Measurements from ENCODE around the gene CRYBG1. TPM values are rescaled to one million over a fixed set of nuclear protein-coding genes. Genes with fewer than 3 reads are reported as not detected.

Gene CRYBG1
- polyA plus RNA-seq, 1 experiment = 1.9 TPM

GRCh38 chr6:106372838-106373501 is 12.5 kb downstream of the CRYBG1 start:
- Histone ChIP-seq H3K27me3 (ENCODE audit: control insufficient read depth, insufficient read depth, low read length) (peaks cover 5% of the 10 kb centered on the region), H3K4me3 (ENCODE audit: low read depth, low read length) (no peak overlapping the region), H3K27ac (ENCODE audit: low read depth, low read length) (no peak overlapping the region), H3K9me3 (ENCODE audit: control insufficient read depth, insufficient read depth, low read length) (no peaks in the 10 kb centered on the region)
- DNase-seq (ENCODE audit: low read depth, low spot score) = no peak
- no peak for TF ChIP-seq CTCF (IDR thresholded peaks at IDR 0.05; ENCODE audit: low read depth, low read length)
- POLR2A ChIA-PET = no interaction called here
- CTCF ChIA-PET = interaction anchor here (0.6 to 1.7 kb wide), 2 partner anchors 12 to 33 kb away, joined by 3 read pairs; no protein-coding TSS in a partner anchor

- TF ChIP-seq CTCF (IDR thresholded peaks at IDR 0.05; ENCODE audit: low read depth, low read length) = no peak
- no peak overlapping the region for H3K4me3 ChIP-seq (ENCODE audit: low read depth, low read length)
- CTCF ChIA-PET = interaction anchor here (0.6 to 1.7 kb wide), 3 partner anchors 13 to 1539 kb away, joined by 3 read pairs; no protein-coding TSS in a partner anchor
- POLR2A ChIA-PET = no interaction called here
- H3K27ac ChIP-seq (ENCODE audit: low read depth, low read length) = no peak overlapping the region
- no peak for DNase-seq (ENCODE audit: low read depth, low spot score)
- H3K9me3 ChIP-seq (ENCODE audit: control insufficient read depth, insufficient read depth, low read length) = no peaks in the 10 kb centered on the region
- peaks cover 9% of the 10 kb centered on the region for H3K27me3 ChIP-seq (ENCODE audit: control insufficient read depth, insufficient read depth, low read length)
These were observed 13.2 kb downstream of the CRYBG1 start for GRCh38 chr6:106373502-106374239.

GRCh38 chr6:106377061-106377540 is 16.6 kb downstream of the CRYBG1 start:
- DNase-seq (ENCODE audit: low read depth, low spot score) = no peak
- Histone ChIP-seq H3K27me3 (ENCODE audit: control insufficient read depth, insufficient read depth, low read length) (peaks cover 6% of the 10 kb centered on the region), H3K4me3 (ENCODE audit: low read depth, low read length) (no peak overlapping the region), H3K9me3 (ENCODE audit: control insufficient read depth, insufficient read depth, low read length) (no peaks in the 10 kb centered on the region), H3K27ac (ENCODE audit: low read depth, low read length) (no peak overlapping the region)
- no peak for TF ChIP-seq CTCF (IDR thresholded peaks at IDR 0.05; ENCODE audit: low read depth, low read length)
- CTCF ChIA-PET = no interaction called here
- POLR2A ChIA-PET = no interaction called here

GRCh38 chr6:106379951-106380350 is 19.4 kb downstream of the CRYBG1 start:
- H3K27me3 ChIP-seq (ENCODE audit: control insufficient read depth, insufficient read depth, low read length) = peaks cover 12% of the 10 kb centered on the region
- H3K4me3 ChIP-seq (ENCODE audit: low read depth, low read length) = no peak overlapping the region
- POLR2A ChIA-PET = no interaction called here
- H3K9me3 ChIP-seq (ENCODE audit: control insufficient read depth, insufficient read depth, low read length) = no peaks in the 10 kb centered on the region
- TF ChIP-seq CTCF (IDR thresholded peaks at IDR 0.05; ENCODE audit: low read depth, low read length) = no peak
- DNase-seq (ENCODE audit: low read depth, low spot score) = no peak
- no peak overlapping the region for H3K27ac ChIP-seq (ENCODE audit: low read depth, low read length)
- CTCF ChIA-PET = interaction anchor here (0.8 to 1.3 kb wide), 2 partner anchors 19 to 40 kb away, joined by 4 to 5 read pairs; partner anchors contain the start of gene CRYBG1

GRCh38 chr6:106380407-106380806 is 19.9 kb downstream of the CRYBG1 start:
- no peaks in the 10 kb centered on the region for H3K9me3 ChIP-seq (ENCODE audit: control insufficient read depth, insufficient read depth, low read length)
- no peak for TF ChIP-seq CTCF (IDR thresholded peaks at IDR 0.05; ENCODE audit: low read depth, low read length)
- peaks cover 12% of the 10 kb centered on the region for H3K27me3 ChIP-seq (ENCODE audit: control insufficient read depth, insufficient read depth, low read length)
- CTCF ChIA-PET = interaction anchor here (0.8 to 1.3 kb wide), 2 partner anchors 20 to 41 kb away, joined by 4 to 5 read pairs; partner anchors contain the start of gene CRYBG1
- POLR2A ChIA-PET = no interaction called here
- H3K4me3 ChIP-seq (ENCODE audit: low read depth, low read length) = no peak overlapping the region
- H3K27ac ChIP-seq (ENCODE audit: low read depth, low read length) = no peak overlapping the region
- DNase-seq (ENCODE audit: low read depth, low spot score) = no peak
